Adrenal gland (tissue), 5 donors: Measurements from ENCODE around the gene DNPEP.
"Not testable (repeated sequence)": the region's sequence is repeated elsewhere in the genome, so short reads cannot be mapped to it uniquely, and the experiment has no call there.

Source experiments
- POLR2A ChIP-seq, 2 donors: fragments of 450-650 bp; IDR thresholded peaks; one replicate each; pipeline ENCODE4 v1.6.1; 2017; ENCODE audit warnings: antibody characterized with exemption in 2 of 2, mild to moderate bottlenecking in 2 of 2, moderate library complexity in 1 of 2
- TF ChIP-seq, protein P1 (sequence below), 6 experiments: fragments of 450-650 bp in 4 of 6; fragments of 200-600 bp in 2 of 6; sonication (generic) in 1 of 6; IDR thresholded peaks; 1 replicate in 5 of 6; 2 replicates in 1 of 6; pipeline versions ENCODE4 v1.5.1 to v1.8.0; 2016 to 2021; ENCODE audit warnings: antibody characterized with exemption in 6 of 6, mild to moderate bottlenecking in 2 of 6, moderate library complexity in 1 of 6
- donor health status: DM: no; HTN: no; CAD: no.

DNA sequence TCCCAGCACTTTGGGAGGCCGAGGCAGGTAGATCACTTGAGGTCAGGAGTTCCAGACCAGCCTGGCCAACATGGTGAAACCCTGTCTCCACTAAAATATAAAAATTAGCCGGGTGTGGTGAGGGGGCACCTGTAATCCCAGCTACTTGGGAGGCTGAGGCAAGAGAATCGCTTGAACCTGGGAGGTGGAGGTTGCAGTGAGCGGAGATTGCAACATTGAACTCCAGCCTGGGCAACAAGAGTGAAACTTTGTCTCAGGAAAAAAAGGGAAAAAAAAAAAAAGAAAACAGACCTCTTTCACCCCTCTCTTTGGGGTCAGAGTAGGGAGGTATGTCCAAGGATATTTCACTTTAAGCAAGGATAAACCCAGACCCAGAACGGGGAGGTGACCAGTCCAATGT is 19.6 kb upstream of the DNPEP start:
- TF ChIP-seq, protein P1, sequence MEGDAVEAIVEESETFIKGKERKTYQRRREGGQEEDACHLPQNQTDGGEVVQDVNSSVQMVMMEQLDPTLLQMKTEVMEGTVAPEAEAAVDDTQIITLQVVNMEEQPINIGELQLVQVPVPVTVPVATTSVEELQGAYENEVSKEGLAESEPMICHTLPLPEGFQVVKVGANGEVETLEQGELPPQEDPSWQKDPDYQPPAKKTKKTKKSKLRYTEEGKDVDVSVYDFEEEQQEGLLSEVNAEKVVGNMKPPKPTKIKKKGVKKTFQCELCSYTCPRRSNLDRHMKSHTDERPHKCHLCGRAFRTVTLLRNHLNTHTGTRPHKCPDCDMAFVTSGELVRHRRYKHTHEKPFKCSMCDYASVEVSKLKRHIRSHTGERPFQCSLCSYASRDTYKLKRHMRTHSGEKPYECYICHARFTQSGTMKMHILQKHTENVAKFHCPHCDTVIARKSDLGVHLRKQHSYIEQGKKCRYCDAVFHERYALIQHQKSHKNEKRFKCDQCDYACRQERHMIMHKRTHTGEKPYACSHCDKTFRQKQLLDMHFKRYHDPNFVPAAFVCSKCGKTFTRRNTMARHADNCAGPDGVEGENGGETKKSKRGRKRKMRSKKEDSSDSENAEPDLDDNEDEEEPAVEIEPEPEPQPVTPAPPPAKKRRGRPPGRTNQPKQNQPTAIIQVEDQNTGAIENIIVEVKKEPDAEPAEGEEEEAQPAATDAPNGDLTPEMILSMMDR (IDR thresholded peaks at IDR 0.05): not testable (repeated sequence)
- TF ChIP-seq POLR2A (IDR thresholded peaks at IDR 0.05): not testable (repeated sequence)
